GM12801 (cell line): ENCODE data around the gene TPGS1.

Experiments used
- CTCF ChIP-seq: IDR thresholded peaks from one replicate; pipeline ENCODE4 v1.5.1; 2011; ENCODE audit warnings: control low read depth; ENCODE audit not compliant: insufficient read length; ENCODE audit errors: extremely low read depth

Gene TPGS1

GRCh38 chr19:495402-496111 is 11.7 kb upstream of the TPGS1 start:
- TF ChIP-seq CTCF: no peak

GRCh38 chr19:496112-496665 is 11.1 kb upstream of the TPGS1 start, which contains the start of gene MADCAM1:
TSS of gene MADCAM1 (plus strand) at chr19:496486. CDS start at chr19:496500, 14 bp downstream.
- no peak for TF ChIP-seq CTCF

- TF ChIP-seq CTCF: no peak
Observed at GRCh38 chr19:496986-497385, 10.3 kb upstream of the TPGS1 start.

GRCh38 chr19:497491-497868 is 9.8 kb upstream of the TPGS1 start:
- no peak for TF ChIP-seq CTCF

- TF ChIP-seq CTCF: no peak
Observed at GRCh38 chr19:497869-498510, 9.3 kb upstream of the TPGS1 start.

GRCh38 chr19:498511-498891 is 8.8 kb upstream of the TPGS1 start:
- no peak for TF ChIP-seq CTCF

- no peak for TF ChIP-seq CTCF
Observed at GRCh38 chr19:498977-499623, 8.2 kb upstream of the TPGS1 start.
